NT2/D1 (cell line): Measurements from ENCODE around the gene GJB6.

Source experiments
- DNase-seq: peaks from one replicate; pipeline ENCODE4 v3.0.0-alpha.2; 2011; ENCODE audit warnings: low read depth, low spot score
- H3K27me3 ChIP-seq: 2 replicates; pipeline ENCODE4 v1.6.0; 2011; ENCODE audit warnings: mild to moderate bottlenecking; ENCODE audit not compliant: insufficient read length, insufficient read depth
- H3K36me3 ChIP-seq: 2 replicates; pipeline ENCODE4 v1.6.1; 2011; ENCODE audit warnings: mild to moderate bottlenecking, low read length, mixed read lengths; ENCODE audit not compliant: insufficient read depth, insufficient read length
- H3K4me1 ChIP-seq: 2 replicates; pipeline ENCODE4 v1.5.1; 2011; ENCODE audit not compliant: insufficient read depth, insufficient read length
- H3K4me3 ChIP-seq: 2 replicates; pipeline ENCODE4 v1.5.1; 2011; ENCODE audit warnings: low read depth; ENCODE audit not compliant: insufficient read length
- H3K9ac ChIP-seq: 2 replicates; pipeline ENCODE4 v1.6.0; 2011; ENCODE audit warnings: low read depth; ENCODE audit not compliant: insufficient read length
- H3K9me3 ChIP-seq: 2 replicates; pipeline ENCODE4 v1.5.1; 2011; ENCODE audit warnings: mild to moderate bottlenecking, low read length; ENCODE audit not compliant: insufficient read depth
- SUZ12 ChIP-seq: IDR thresholded peaks from 2 replicates; pipeline ENCODE4 v1.6.1; 2011; ENCODE audit not compliant: insufficient read length, insufficient read depth; ENCODE audit errors: extremely low read depth
- YY1 ChIP-seq: IDR thresholded peaks from 2 replicates; pipeline ENCODE4 v1.6.1; 2011; ENCODE audit not compliant: insufficient read length, insufficient read depth
- ZNF274 ChIP-seq: IDR thresholded peaks from 2 replicates; pipeline ENCODE4 v1.6.1; 2011; ENCODE audit warnings: mild to moderate bottlenecking, low read depth, low read length

The GJB6 gene

DNA sequence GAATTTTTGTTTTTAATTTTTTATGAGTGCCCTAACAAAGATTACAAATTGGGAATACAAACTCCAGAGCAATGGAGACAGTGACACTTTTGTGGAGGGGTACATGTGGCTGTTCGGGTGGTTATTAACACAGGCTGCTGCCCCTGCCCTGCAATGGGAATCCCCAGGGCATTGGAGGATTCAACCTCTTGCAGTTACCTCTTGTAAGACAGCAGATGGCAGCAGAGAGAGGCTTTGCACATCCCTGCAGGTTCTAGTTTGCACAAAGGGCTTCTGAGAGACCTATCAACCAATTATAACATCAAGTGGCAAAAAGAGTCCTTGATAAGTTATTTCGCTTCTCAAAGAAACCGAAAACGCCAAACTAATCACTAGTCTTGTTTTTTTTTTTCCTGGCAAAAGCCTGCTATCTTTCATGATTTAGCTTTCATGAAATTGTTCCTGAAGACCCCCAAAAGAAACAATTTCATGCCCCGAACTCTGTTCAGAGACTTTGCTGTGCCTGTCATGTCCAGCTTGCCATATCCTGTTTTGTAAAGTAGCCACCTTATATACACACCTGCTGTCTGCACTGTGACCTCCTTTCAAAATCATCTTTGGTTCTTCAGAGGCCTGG lies 49.8 kb downstream of the GJB6 start:
- no peak overlapping the region for H3K9ac ChIP-seq
- H3K9me3 ChIP-seq: no peaks in the 10 kb centered on the region
- peak; percentile 57 for DNase-seq
- H3K36me3 ChIP-seq: no peaks in the 10 kb centered on the region
- H3K4me1 ChIP-seq: peaks cover 6% of the 10 kb centered on the region
- TF ChIP-seq ZNF274 (no peak), SUZ12 (no peak), YY1 (no peak)
- H3K4me3 ChIP-seq: no peak overlapping the region
- H3K27me3 ChIP-seq: no peaks in the 10 kb centered on the region

DNA sequence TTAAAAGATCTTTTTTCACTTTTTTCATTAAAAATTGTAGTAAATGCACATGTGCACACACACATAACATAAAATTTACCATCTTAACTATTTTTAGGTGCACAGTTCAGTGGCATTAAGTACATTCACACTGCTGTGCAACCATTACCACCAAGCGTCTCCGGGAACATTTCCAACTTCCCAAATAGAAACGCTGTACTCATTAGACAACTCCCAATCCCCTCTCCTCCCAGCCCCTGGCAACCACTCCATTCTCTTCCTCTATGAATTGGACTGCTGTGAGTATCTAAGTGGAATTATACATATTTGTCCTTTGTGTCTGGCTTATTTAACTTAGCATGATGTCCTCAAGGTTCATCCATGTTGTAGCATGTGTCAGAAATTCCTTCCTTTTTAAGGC lies 50.9 kb downstream of the GJB6 start:
- H3K4me3 ChIP-seq: no peak overlapping the region
- DNase-seq: no peak
- H3K9me3 ChIP-seq: no peaks in the 10 kb centered on the region
- no peaks in the 10 kb centered on the region for H3K36me3 ChIP-seq
- TF ChIP-seq SUZ12: no peak
- TF ChIP-seq YY1: no peak
- no peaks in the 10 kb centered on the region for H3K27me3 ChIP-seq
- H3K9ac ChIP-seq: no peak overlapping the region
- peaks cover 9% of the 10 kb centered on the region for H3K4me1 ChIP-seq

DNA sequence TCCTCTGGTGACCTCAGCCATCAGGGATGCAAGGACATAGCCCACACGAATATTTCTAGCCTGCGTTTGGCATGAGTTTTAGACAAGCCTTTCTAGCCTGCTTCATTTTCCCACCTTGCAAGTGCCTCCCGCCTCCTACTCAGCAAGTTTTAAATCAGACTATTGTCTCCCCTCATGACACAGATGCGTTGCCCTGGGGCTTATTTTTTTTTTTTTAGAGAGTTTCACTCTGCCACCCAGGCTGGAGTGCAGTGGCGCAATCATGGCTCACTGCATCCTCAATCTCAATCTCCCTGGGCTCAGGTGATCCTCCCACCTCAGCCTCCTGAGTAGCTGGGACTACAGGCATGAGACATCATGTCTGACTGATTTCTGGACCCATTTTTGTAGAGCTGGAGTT lies 54.0 kb downstream of the GJB6 start:
- Histone ChIP-seq H3K9ac (peak overlapping the region; percentile 17), H3K27me3 (peaks cover 7% of the 10 kb centered on the region), H3K36me3 (no peaks in the 10 kb centered on the region), H3K9me3 (no peaks in the 10 kb centered on the region), H3K4me1 (peaks cover 9% of the 10 kb centered on the region), H3K4me3 (no peak overlapping the region)
- DNase-seq: no peak
- TF ChIP-seq YY1: no peak
- no peak for TF ChIP-seq SUZ12
- TF ChIP-seq ZNF274: no peak

DNA sequence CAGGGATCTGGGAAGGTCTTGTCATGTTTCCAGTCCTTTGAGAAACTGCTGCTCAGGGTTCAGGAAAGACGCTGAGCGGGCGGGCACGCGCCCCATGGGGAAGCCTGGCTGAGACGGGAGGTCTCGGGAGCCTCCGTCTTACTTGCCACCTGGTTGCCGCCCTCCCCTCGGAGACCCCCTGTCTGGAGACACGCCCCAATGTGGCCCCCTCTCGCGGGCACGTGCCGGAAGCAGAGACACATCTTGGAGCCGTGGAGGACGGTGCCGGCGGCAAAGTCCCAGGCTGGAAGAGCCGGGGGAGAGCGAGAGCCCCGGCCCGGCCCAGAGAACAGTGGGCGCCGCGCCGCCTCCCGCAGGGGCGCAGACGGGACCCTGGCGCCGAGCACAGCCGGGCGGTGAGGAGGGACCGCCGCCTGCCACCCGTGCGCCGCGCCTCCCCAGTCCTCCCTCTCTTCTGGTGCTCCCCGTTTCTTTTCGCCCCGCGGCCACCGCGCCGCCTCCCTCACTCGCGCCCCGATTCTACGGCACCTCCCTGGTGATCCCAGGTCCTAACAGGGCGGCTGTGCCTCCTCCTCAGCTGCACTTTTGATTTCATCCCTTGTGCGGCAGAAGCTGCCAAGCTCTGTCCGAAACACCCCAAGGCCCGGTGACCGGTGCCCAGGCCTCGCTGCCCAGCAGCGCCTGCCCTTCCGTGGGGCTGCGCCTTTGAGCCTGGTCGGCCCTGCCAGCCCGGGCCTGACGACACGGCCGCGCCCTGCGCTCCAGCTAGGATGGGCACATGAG lies 54.9 kb downstream of the GJB6 start:
- H3K4me1 ChIP-seq: peaks cover 9% of the 10 kb centered on the region
- DNase-seq: no peak
- H3K36me3 ChIP-seq: no peaks in the 10 kb centered on the region
- TF ChIP-seq SUZ12: no peak
- peaks cover 7% of the 10 kb centered on the region for H3K27me3 ChIP-seq
- no peaks in the 10 kb centered on the region for H3K9me3 ChIP-seq
- no peak overlapping the region for H3K4me3 ChIP-seq
- H3K9ac ChIP-seq: peak overlapping the region; percentile 17

DNA sequence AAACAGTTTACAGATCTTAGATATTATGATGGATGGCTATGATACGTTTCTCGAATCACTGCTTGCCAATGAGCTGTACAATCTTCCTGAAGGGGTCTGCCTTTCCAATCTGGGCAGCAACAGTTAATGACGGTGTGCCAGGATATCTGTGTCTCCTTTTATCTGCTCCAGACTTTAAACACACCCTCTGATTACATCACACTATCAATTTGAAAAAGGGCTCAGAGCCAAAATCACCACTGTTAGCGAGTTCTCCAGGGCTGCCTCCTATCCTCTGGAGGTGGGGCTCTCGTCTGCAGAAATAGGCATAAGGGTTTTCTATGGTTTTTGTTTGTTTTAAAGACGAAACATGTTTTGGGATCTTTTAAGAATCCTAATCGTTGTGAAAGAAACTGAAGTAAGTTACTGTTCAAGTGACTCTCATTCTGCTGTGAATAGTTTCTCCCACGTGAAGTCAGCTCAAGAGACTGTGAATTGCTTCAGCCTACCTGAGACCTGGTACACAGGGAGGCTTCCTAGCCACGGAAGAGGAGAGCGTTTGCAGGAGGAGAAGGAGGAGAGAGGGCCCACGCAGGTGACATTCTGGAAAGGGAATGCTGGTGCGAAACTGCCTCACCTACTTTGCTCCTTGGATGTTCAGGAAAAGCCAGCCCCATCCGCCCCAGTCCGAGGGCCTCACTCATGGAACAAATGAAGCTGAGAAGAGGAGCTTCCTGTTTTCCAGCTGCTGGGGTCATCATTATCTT lies 56.0 kb downstream of the GJB6 start:
- peaks cover 9% of the 10 kb centered on the region for H3K4me1 ChIP-seq
- no peaks in the 10 kb centered on the region for H3K36me3 ChIP-seq
- no peak for DNase-seq
- H3K9me3 ChIP-seq: no peaks in the 10 kb centered on the region
- TF ChIP-seq ZNF274 (no peak), YY1 (no peak), SUZ12 (no peak)
- no peak overlapping the region for H3K9ac ChIP-seq
- peaks cover 7% of the 10 kb centered on the region for H3K27me3 ChIP-seq
- H3K4me3 ChIP-seq: no peak overlapping the region

DNA sequence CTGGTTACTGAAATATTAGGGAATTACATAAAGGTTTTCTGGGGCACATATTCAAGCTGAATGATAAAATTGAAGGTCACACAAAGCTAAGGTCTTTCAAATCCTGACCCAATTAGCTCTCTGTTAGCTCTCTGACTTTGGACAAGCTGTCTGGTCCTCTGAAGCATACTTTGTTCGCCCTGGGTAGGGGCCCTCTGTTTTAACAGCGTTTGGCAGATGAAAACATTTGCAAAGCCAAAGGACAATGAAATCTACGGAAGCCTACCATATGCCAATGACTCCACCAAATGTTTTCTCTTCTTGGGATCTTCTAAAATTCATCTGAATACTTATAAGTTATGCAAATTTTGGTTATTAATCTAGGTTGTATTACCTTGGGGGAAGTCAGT lies 56.7 kb downstream of the GJB6 start:
- DNase-seq: no peak
- peaks cover 9% of the 10 kb centered on the region for H3K4me1 ChIP-seq
- H3K27me3 ChIP-seq: peaks cover 7% of the 10 kb centered on the region
- TF ChIP-seq ZNF274 (no peak), SUZ12 (no peak), YY1 (no peak)
- H3K9me3 ChIP-seq: no peaks in the 10 kb centered on the region
- H3K9ac ChIP-seq: no peak overlapping the region
- H3K4me3 ChIP-seq: no peak overlapping the region
- no peaks in the 10 kb centered on the region for H3K36me3 ChIP-seq
